ENCODE data around the gene OTOG. TPM values are rescaled to one million over a fixed set of nuclear protein-coding genes. Genes with fewer than 3 reads are reported as not detected.

Gene OTOG
- total RNA-seq, 3 donors from 2014 or later = not detected

DNA sequence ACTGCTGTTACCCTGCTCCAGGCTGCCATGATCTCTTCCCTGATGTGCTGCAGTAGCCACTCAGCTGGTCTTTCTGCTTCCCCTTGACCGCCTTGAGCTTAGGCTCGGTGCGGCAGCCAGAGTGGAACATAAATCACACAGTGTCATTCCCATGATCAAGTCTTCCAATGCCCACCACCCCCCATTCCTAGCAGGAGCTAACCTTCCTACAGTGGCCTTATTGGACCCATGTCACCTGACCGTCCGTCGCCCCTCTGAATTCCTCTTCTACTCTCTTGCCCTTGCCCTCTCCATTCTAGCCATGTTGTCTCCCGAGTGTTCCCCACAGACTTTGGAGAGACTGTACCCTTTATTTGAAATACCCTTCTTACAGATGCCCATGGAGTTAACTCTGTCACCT, 43.4 kb downstream of the OTOG start:
- no peaks in the 10 kb centered on the region for H3K36me3 Mint-ChIP-seq (ENCODE audit: insufficient read depth)
- ATAC-seq (no peak), DNase-seq (no peak)
- no peaks in the 10 kb centered on the region for H3K9me3 Mint-ChIP-seq
- peaks cover 9% of the 10 kb centered on the region for H3K27me3 Mint-ChIP-seq (ENCODE audit: low read depth)
- no peak overlapping the region for H3K4me3 Mint-ChIP-seq
- H3K4me1 Mint-ChIP-seq (ENCODE audit: low read depth) = no peaks in the 10 kb centered on the region

DNA sequence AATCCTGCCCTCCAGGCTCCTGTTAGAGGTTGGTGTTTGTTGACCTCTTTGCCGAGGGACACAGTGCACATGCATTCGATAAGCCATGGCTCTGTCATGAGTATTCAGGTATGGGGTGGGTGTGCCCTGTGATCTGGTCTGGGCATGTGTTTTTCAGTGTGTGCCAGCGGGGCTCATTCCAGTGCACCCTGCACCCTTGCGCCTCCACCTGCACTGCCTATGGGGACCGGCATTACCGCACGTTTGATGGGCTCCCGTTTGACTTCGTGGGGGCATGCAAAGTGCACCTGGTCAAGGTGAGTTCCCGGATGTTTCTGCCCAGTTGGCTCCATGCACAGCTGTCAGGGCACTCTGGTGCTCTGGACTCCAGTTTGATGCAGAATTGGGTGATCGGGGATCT, 44.2 kb downstream of the OTOG start:
- Mint-ChIP-seq H3K9me3 (no peaks in the 10 kb centered on the region), H3K4me1 (ENCODE audit: low read depth) (no peaks in the 10 kb centered on the region), H3K4me3 (no peak overlapping the region), H3K27me3 (ENCODE audit: low read depth) (peaks cover 9% of the 10 kb centered on the region), H3K36me3 (ENCODE audit: insufficient read depth) (no peaks in the 10 kb centered on the region)
- no peak for ATAC-seq
- no peak for DNase-seq

DNA sequence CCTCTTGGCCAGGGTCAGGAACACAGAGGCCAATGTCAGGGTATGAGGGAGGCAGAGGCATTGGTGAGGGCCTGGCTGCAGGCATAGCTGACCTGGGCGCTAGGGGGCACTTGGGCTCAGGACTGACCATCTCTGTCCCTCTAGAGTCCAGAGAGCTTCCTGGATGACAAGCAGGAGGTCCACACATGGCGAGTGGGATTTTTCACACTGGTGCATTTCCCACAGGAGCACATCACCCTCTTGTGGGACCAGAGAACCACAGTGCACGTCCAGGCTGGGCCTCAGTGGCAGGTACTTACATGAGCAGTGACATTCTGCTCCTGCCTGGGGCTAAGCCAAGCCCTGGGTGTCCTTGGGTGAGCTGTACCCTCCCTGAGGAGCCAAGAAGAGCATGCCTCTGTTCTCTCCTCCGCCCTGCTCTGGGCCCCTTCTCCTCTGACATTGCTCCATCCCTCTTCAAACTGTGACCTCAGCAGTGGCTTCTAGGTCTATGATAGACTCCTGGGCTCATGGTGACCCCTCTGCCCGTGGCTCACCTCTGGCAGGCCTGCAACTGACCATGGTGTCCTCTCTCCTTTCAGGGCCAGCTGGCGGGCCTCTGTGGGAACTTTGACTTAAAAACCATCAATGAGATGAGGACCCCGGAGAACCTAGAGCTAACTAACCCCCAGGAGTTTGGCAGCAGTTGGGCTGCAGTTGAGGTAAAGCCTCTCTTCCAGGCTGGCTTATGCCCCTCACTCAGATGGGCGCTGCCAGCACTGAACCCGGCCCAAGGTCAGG, 46.6 kb downstream of the OTOG start:
- peaks cover 6% of the 10 kb centered on the region for H3K27me3 Mint-ChIP-seq (ENCODE audit: low read depth)

DNA sequence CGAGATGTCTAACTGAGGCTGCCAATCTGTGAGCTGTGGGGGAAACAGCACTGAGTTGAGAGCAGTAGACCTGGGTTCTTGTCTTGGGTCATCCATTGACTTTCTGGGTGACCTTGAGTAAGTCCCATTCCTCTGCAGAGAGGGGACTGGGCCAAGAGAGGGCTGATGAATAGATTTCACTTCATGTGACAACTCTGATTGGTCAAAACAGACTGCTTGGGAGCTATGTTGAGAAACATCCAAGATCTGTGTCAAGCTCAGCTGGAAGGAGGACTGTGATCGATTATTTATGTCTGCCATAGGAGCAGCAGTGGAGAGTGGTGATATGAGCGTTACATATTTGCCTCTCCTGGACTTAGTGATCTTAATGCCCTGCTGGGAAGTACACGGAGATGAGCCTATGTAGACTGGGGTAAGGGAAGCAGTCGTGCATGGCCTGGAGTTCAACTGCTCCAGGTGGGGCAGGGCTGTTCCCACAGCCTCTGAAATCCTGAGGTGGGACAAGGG, 47.7 kb downstream of the OTOG start:
- Mint-ChIP-seq H3K4me3 (no peak overlapping the region), H3K4me1 (ENCODE audit: low read depth) (no peaks in the 10 kb centered on the region), H3K36me3 (ENCODE audit: insufficient read depth) (no peaks in the 10 kb centered on the region), H3K9me3 (no peaks in the 10 kb centered on the region), H3K27me3 (ENCODE audit: low read depth) (peaks cover 6% of the 10 kb centered on the region)
- ATAC-seq = no peak
- DNase-seq = no peak

More for the DNA sequence above, 46.6 kb downstream of the OTOG start:
- DNase-seq = no peak
- Mint-ChIP-seq H3K9me3 (no peaks in the 10 kb centered on the region), H3K4me1 (ENCODE audit: low read depth) (no peaks in the 10 kb centered on the region), H3K4me3 (no peak overlapping the region), H3K36me3 (ENCODE audit: insufficient read depth) (no peaks in the 10 kb centered on the region)
- ATAC-seq = no peak

DNA sequence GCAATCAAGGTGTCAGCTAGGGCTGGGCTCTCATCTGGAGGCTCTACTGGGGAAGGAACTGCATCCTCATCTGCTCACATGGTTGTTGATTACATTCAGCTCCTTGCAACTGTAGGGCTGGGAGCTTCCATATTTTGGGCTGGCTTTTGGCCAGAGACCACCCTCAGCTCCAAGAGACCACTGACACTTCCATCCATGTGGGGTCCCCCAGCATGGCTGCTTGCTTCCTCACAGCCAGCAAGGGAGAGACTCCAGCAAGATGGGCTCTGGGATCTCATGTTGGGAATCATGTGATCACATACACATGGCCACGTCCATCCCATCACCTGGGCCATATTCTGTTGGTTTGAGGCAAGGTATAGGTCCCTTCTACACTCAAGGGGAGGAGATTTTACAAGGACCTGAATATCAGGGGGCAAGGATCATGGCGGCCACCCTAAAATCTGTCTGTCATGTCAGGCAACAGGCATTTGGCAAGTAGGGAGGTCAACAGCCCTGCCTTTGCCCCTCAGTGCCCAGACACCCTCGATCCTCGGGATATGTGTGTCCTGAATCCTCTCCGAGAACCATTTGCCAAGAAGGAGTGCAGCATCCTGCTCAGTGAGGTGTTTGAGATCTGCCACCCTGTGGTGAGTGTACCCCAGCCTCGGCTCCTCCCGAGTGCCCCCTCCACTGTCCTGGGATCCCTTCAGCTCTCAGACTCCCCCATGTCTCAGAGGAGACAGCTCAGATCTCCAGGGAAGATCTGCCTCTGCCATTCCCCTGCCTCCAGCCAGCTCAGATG, 48.7 kb downstream of the OTOG start:
- no peak for DNase-seq
- H3K27me3 Mint-ChIP-seq (ENCODE audit: low read depth) = peaks cover 6% of the 10 kb centered on the region
- H3K4me3 Mint-ChIP-seq = no peak overlapping the region
- ATAC-seq = no peak
- no peaks in the 10 kb centered on the region for H3K4me1 Mint-ChIP-seq (ENCODE audit: low read depth)
- H3K9me3 Mint-ChIP-seq = no peaks in the 10 kb centered on the region
- no peaks in the 10 kb centered on the region for H3K36me3 Mint-ChIP-seq (ENCODE audit: insufficient read depth)

DNA sequence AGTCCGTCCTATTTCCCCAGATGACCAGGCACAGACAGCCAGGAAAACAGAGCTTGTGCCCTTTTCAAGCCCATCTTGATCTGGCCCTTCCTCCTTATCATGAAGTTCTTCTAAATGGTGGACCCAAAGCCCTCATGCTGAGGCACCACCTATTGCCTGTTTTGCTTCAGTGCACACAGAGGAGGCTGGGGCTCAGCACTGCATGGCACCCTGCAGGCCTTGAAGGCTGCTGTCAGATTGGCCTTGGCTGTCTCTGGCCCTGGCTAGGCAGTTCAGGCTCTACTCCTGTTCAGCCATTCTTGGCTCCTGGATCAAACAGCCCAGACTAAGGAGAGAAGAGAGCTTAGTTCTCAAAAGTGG, 49.2 kb downstream of the OTOG start:
- H3K4me1 Mint-ChIP-seq (ENCODE audit: low read depth) = no peaks in the 10 kb centered on the region
- H3K4me3 Mint-ChIP-seq = no peak overlapping the region
- no peaks in the 10 kb centered on the region for H3K9me3 Mint-ChIP-seq
- ATAC-seq (no peak), DNase-seq (no peak)
- H3K36me3 Mint-ChIP-seq (ENCODE audit: insufficient read depth) = no peaks in the 10 kb centered on the region
- H3K27me3 Mint-ChIP-seq (ENCODE audit: low read depth) = peaks cover 5% of the 10 kb centered on the region

DNA sequence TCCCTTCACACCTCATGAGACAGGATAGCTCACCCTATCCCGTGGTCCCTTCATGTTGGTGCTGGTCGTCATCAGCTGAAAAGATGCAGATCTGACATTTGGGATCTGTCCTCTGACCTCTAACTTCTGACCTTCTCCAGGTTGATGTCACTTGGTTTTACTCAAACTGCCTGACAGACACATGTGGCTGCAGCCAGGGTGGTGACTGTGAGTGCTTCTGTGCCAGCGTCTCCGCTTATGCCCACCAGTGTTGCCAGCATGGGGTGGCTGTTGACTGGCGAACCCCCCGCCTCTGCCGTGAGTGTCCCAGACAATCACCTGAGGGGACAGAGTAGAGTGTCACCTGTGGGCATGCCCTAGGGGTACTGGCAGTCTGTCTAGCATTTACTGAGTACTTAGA, 49.7 kb downstream of the OTOG start:
- DNase-seq (no peak), ATAC-seq (no peak)
- H3K36me3 Mint-ChIP-seq (ENCODE audit: insufficient read depth) = no peaks in the 10 kb centered on the region
- no peaks in the 10 kb centered on the region for H3K9me3 Mint-ChIP-seq
- peaks cover 3% of the 10 kb centered on the region for H3K27me3 Mint-ChIP-seq (ENCODE audit: low read depth)
- no peak overlapping the region for H3K4me3 Mint-ChIP-seq
- no peaks in the 10 kb centered on the region for H3K4me1 Mint-ChIP-seq (ENCODE audit: low read depth)

GRCh38 chr11:17597770-17598169, 50.7 kb downstream of the OTOG start:
- Mint-ChIP-seq H3K4me3 (no peak overlapping the region), H3K4me1 (ENCODE audit: low read depth) (no peaks in the 10 kb centered on the region), H3K36me3 (ENCODE audit: insufficient read depth) (no peaks in the 10 kb centered on the region), H3K9me3 (no peaks in the 10 kb centered on the region), H3K27me3 (ENCODE audit: low read depth) (no peaks in the 10 kb centered on the region)
- DNase-seq = no peak
- ATAC-seq = no peak

- Mint-ChIP-seq H3K4me3 (no peak overlapping the region), H3K36me3 (ENCODE audit: insufficient read depth) (no peaks in the 10 kb centered on the region), H3K27me3 (ENCODE audit: low read depth) (no peaks in the 10 kb centered on the region), H3K9me3 (no peaks in the 10 kb centered on the region), H3K4me1 (ENCODE audit: low read depth) (no peaks in the 10 kb centered on the region)
- ATAC-seq (peak; percentile 75 to 90), DNase-seq (peak; percentile 59)
These were observed 51.8 kb downstream of the OTOG start for GRCh38 chr11:17598700-17599459.

DNA sequence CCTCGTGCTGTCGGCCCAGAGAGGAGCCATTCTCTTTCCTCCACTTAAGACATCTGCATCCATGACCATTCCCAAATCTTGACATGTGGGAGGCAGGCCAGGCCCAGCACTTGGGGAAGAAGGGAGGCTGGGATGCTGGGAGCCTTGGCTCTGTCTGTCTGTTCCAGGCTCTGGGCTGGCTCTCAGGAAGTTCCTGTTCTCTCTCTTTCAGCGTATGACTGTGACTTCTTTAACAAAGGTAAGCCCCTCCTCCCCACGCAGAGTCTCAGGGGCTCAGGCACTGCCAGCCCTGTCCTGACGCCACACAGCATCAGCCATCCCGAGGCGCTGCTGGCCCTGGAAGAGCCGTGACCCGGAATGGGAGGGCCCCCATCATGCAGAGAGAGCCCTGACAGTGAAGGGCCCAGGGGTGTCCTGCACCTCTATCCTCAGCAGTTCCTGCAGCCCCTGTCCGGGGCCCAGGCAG, 52.4 kb downstream of the OTOG start:
- no peak for DNase-seq
- Mint-ChIP-seq H3K36me3 (ENCODE audit: insufficient read depth) (no peaks in the 10 kb centered on the region), H3K27me3 (ENCODE audit: low read depth) (no peaks in the 10 kb centered on the region), H3K9me3 (no peaks in the 10 kb centered on the region), H3K4me1 (ENCODE audit: low read depth) (no peaks in the 10 kb centered on the region), H3K4me3 (no peak overlapping the region)
- no peak for ATAC-seq

DNA sequence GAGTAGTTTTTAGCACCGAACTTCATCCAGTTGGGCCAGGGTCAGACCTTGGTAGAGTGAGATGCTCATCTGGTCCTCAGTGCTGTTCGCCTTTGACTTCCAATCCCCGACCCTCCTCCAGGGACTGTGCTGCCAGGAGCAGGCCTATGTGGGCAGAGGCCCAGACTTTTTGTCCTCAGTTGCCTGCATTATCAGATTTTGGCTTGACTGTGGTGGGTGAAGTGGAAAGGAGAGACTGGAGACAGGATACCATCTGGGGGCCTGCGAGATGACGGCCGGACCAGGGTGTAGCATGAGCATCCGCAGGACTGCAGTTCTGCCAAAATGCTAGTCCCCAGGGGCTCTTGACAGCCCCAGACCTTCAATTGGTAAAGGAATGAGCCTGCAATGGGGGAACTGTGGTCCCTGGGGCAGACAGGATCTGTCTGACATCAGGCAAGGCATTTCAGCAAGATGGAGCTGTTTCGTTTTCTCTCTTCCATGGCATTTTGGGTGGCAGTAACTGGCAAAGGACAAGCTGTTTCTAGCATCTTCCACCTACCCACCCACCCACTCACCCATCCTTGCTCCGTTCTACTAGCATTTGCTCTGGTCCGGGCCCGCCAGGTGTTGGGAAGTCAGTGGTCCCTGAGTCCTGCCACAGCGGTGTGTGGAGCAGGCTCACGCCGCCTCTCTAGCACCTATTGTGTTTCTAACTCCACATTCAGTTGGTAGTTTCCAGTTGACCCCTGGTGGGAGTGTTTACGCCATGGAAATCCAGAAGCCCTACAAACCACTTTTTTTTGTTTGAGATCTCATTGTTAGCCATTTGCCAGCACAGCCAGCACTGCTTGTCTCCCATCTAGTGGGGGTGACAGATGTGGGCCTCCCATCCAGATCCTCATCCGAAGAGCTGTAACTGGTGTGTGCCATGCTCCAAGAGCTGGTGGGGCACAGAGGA, 53.5 kb downstream of the OTOG start:
- Mint-ChIP-seq H3K36me3 (ENCODE audit: insufficient read depth) (no peaks in the 10 kb centered on the region), H3K27me3 (ENCODE audit: low read depth) (no peaks in the 10 kb centered on the region), H3K9me3 (no peaks in the 10 kb centered on the region), H3K4me3 (no peak overlapping the region), H3K4me1 (ENCODE audit: low read depth) (no peaks in the 10 kb centered on the region)
- no peak for DNase-seq
- no peak for ATAC-seq

GRCh38 chr11:17601256-17601671, 54.2 kb downstream of the OTOG start:
- Mint-ChIP-seq H3K4me3 (no peak overlapping the region), H3K36me3 (ENCODE audit: insufficient read depth) (no peaks in the 10 kb centered on the region), H3K4me1 (ENCODE audit: low read depth) (no peaks in the 10 kb centered on the region), H3K27me3 (ENCODE audit: low read depth) (no peaks in the 10 kb centered on the region), H3K9me3 (no peaks in the 10 kb centered on the region)
- no peak for DNase-seq
- ATAC-seq = no peak

DNA sequence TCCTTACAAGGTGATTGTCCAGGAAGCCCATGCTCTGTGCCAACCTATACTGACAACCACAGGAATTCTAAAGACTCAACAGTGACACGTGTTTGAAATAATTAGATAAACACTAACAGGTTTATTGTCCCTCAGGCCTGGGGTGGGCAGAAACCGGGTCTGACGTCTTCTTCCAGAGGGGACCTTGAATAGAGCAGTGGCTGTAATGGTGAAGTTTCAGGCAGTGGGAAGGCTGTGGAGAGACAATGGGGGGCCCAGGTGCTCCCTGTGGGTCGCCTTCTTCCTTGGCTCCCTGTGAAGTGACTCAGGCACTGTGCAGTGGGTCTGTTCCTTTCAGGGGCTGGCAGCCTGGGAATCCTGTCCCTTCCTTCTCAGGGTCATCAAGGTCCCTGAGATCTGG, 54.6 kb downstream of the OTOG start:
- H3K27me3 Mint-ChIP-seq (ENCODE audit: low read depth) = no peaks in the 10 kb centered on the region
- H3K4me1 Mint-ChIP-seq (ENCODE audit: low read depth) = no peaks in the 10 kb centered on the region
- DNase-seq (no peak), ATAC-seq (no peak)
- no peak overlapping the region for H3K4me3 Mint-ChIP-seq
- no peaks in the 10 kb centered on the region for H3K9me3 Mint-ChIP-seq
- H3K36me3 Mint-ChIP-seq (ENCODE audit: insufficient read depth) = no peaks in the 10 kb centered on the region

Measured in activated T-cell treated with anti-CD3 and anti-CD28 coated beads, Interleukin-2, amount 50 U/mL, for 4 hours (primary cell).